ENCODE measurements around the gene FIZ1.

The FIZ1 gene

GRCh38 chr19:55619286-55619685 lies 20.0 kb upstream of the FIZ1 start:
- H3K36me3 ChIP-seq (ENCODE audit: control insufficient read depth, insufficient read depth, low read length): peaks cover 42% of the 10 kb centered on the region
- H3K4me1 ChIP-seq (ENCODE audit: control insufficient read depth, insufficient read depth, low read length): no peaks in the 10 kb centered on the region; the same call in 1 of the 2 replicates
- H3K27ac ChIP-seq (ENCODE audit: low read depth, low read length): no peak overlapping the region
- H3K27me3 ChIP-seq (ENCODE audit: control insufficient read depth, insufficient read depth, low read length): no peaks in the 10 kb centered on the region
- H3K9me3 ChIP-seq (ENCODE audit: control insufficient read depth, insufficient read depth, low read depth, low read length): no peaks in the 10 kb centered on the region
- H3K9ac ChIP-seq (ENCODE audit: low read length): no peak overlapping the region
- no peak overlapping the region for H3K4me3 ChIP-seq (ENCODE audit: low read depth, low read length)

GRCh38 chr19:55618426-55618825 lies 19.1 kb upstream of the FIZ1 start:
- Histone ChIP-seq H3K27me3 (ENCODE audit: control insufficient read depth, insufficient read depth, low read length) (no peaks in the 10 kb centered on the region), H3K9me3 (ENCODE audit: control insufficient read depth, insufficient read depth, low read depth, low read length) (no peaks in the 10 kb centered on the region), H3K4me3 (ENCODE audit: low read depth, low read length) (no peak overlapping the region), H3K9ac (ENCODE audit: low read length) (no peak overlapping the region), H3K27ac (ENCODE audit: low read depth, low read length) (no peak overlapping the region), H3K36me3 (ENCODE audit: control insufficient read depth, insufficient read depth, low read length) (peaks cover 42% of the 10 kb centered on the region), H3K4me1 (ENCODE audit: control insufficient read depth, insufficient read depth, low read length) (no peaks in the 10 kb centered on the region)

- Histone ChIP-seq H3K27ac (ENCODE audit: low read depth, low read length) (no peak overlapping the region), H3K9ac (ENCODE audit: low read length) (no peak overlapping the region), H3K4me3 (ENCODE audit: low read depth, low read length) (no peak overlapping the region), H3K36me3 (ENCODE audit: control insufficient read depth, insufficient read depth, low read length) (peaks cover 41% of the 10 kb centered on the region), H3K4me1 (ENCODE audit: control insufficient read depth, insufficient read depth, low read length) (no peaks in the 10 kb centered on the region), H3K9me3 (ENCODE audit: control insufficient read depth, insufficient read depth, low read depth, low read length) (no peaks in the 10 kb centered on the region), H3K27me3 (ENCODE audit: control insufficient read depth, insufficient read depth, low read length) (no peaks in the 10 kb centered on the region)
These were observed 18.1 kb upstream of the FIZ1 start for GRCh38 chr19:55617426-55617825.

- H3K4me1 ChIP-seq (ENCODE audit: control insufficient read depth, insufficient read depth, low read length): no peaks in the 10 kb centered on the region
- H3K9me3 ChIP-seq (ENCODE audit: control insufficient read depth, insufficient read depth, low read depth, low read length): no peaks in the 10 kb centered on the region
- no peak overlapping the region for H3K27ac ChIP-seq (ENCODE audit: low read depth, low read length)
- no peak overlapping the region for H3K4me3 ChIP-seq (ENCODE audit: low read depth, low read length)
- H3K36me3 ChIP-seq (ENCODE audit: control insufficient read depth, insufficient read depth, low read length): peaks cover 39% of the 10 kb centered on the region
- no peaks in the 10 kb centered on the region for H3K27me3 ChIP-seq (ENCODE audit: control insufficient read depth, insufficient read depth, low read length)
- H3K9ac ChIP-seq (ENCODE audit: low read length): no peak overlapping the region
These were observed 17.1 kb upstream of the FIZ1 start for GRCh38 chr19:55616395-55616875.

GRCh38 chr19:55615543-55616394 lies 16.5 kb upstream of the FIZ1 start:
- Histone ChIP-seq H3K27ac (ENCODE audit: low read depth, low read length) (no peak overlapping the region), H3K36me3 (ENCODE audit: control insufficient read depth, insufficient read depth, low read length) (peaks cover 33% of the 10 kb centered on the region), H3K9ac (ENCODE audit: low read length) (no peak overlapping the region), H3K4me3 (ENCODE audit: low read depth, low read length) (no peak overlapping the region), H3K27me3 (ENCODE audit: control insufficient read depth, insufficient read depth, low read length) (no peaks in the 10 kb centered on the region), H3K9me3 (ENCODE audit: control insufficient read depth, insufficient read depth, low read depth, low read length) (no peaks in the 10 kb centered on the region), H3K4me1 (ENCODE audit: control insufficient read depth, insufficient read depth, low read length) (no peaks in the 10 kb centered on the region)

- no peak overlapping the region for H3K9ac ChIP-seq (ENCODE audit: low read length)
- no peak overlapping the region for H3K27ac ChIP-seq (ENCODE audit: low read depth, low read length)
- H3K4me1 ChIP-seq (ENCODE audit: control insufficient read depth, insufficient read depth, low read length): no peaks in the 10 kb centered on the region
- H3K4me3 ChIP-seq (ENCODE audit: low read depth, low read length): no peak overlapping the region
- no peaks in the 10 kb centered on the region for H3K27me3 ChIP-seq (ENCODE audit: control insufficient read depth, insufficient read depth, low read length)
- no peaks in the 10 kb centered on the region for H3K9me3 ChIP-seq (ENCODE audit: control insufficient read depth, insufficient read depth, low read depth, low read length)
- peaks cover 26% of the 10 kb centered on the region for H3K36me3 ChIP-seq (ENCODE audit: control insufficient read depth, insufficient read depth, low read length)
These were observed 15.6 kb upstream of the FIZ1 start for GRCh38 chr19:55614711-55615542.

GRCh38 chr19:55613930-55614710 lies 14.8 kb upstream of the FIZ1 start:
- H3K9me3 ChIP-seq (ENCODE audit: control insufficient read depth, insufficient read depth, low read depth, low read length): no peaks in the 10 kb centered on the region
- H3K27me3 ChIP-seq (ENCODE audit: control insufficient read depth, insufficient read depth, low read length): no peaks in the 10 kb centered on the region
- peaks cover 34% of the 10 kb centered on the region for H3K36me3 ChIP-seq (ENCODE audit: control insufficient read depth, insufficient read depth, low read length)
- no peak overlapping the region for H3K4me3 ChIP-seq (ENCODE audit: low read depth, low read length)
- no peak overlapping the region for H3K9ac ChIP-seq (ENCODE audit: low read length)
- H3K27ac ChIP-seq (ENCODE audit: low read depth, low read length): no peak overlapping the region
- H3K4me1 ChIP-seq (ENCODE audit: control insufficient read depth, insufficient read depth, low read length): no peaks in the 10 kb centered on the region

- no peaks in the 10 kb centered on the region for H3K4me1 ChIP-seq (ENCODE audit: control insufficient read depth, insufficient read depth, low read length)
- no peak overlapping the region for H3K9ac ChIP-seq (ENCODE audit: low read length)
- H3K27me3 ChIP-seq (ENCODE audit: control insufficient read depth, insufficient read depth, low read length): no peaks in the 10 kb centered on the region
- H3K9me3 ChIP-seq (ENCODE audit: control insufficient read depth, insufficient read depth, low read depth, low read length): no peaks in the 10 kb centered on the region
- H3K4me3 ChIP-seq (ENCODE audit: low read depth, low read length): no peak overlapping the region
- peaks cover 36% of the 10 kb centered on the region for H3K36me3 ChIP-seq (ENCODE audit: control insufficient read depth, insufficient read depth, low read length)
- no peak overlapping the region for H3K27ac ChIP-seq (ENCODE audit: low read depth, low read length)
These were observed 14.1 kb upstream of the FIZ1 start for GRCh38 chr19:55613396-55613795.

GRCh38 chr19:55611983-55612645 lies 12.8 kb upstream of the FIZ1 start:
- no peak overlapping the region for H3K4me3 ChIP-seq (ENCODE audit: low read depth, low read length)
- H3K4me1 ChIP-seq (ENCODE audit: control insufficient read depth, insufficient read depth, low read length): no peaks in the 10 kb centered on the region
- no peak overlapping the region for H3K27ac ChIP-seq (ENCODE audit: low read depth, low read length)
- no peak overlapping the region for H3K9ac ChIP-seq (ENCODE audit: low read length)
- no peaks in the 10 kb centered on the region for H3K27me3 ChIP-seq (ENCODE audit: control insufficient read depth, insufficient read depth, low read length)
- H3K9me3 ChIP-seq (ENCODE audit: control insufficient read depth, insufficient read depth, low read depth, low read length): no peaks in the 10 kb centered on the region
- H3K36me3 ChIP-seq (ENCODE audit: control insufficient read depth, insufficient read depth, low read length): peaks cover 31% of the 10 kb centered on the region

GRCh38 chr19:55611300-55611982 lies 12.1 kb upstream of the FIZ1 start:
- Histone ChIP-seq H3K9me3 (ENCODE audit: control insufficient read depth, insufficient read depth, low read depth, low read length) (no peaks in the 10 kb centered on the region), H3K27ac (ENCODE audit: low read depth, low read length) (no peak overlapping the region), H3K4me1 (ENCODE audit: control insufficient read depth, insufficient read depth, low read length) (peaks cover 4% of the 10 kb centered on the region), H3K9ac (ENCODE audit: low read length) (no peak overlapping the region), H3K36me3 (ENCODE audit: control insufficient read depth, insufficient read depth, low read length) (peaks cover 31% of the 10 kb centered on the region), H3K27me3 (ENCODE audit: control insufficient read depth, insufficient read depth, low read length) (no peaks in the 10 kb centered on the region), H3K4me3 (ENCODE audit: low read depth, low read length) (no peak overlapping the region)
